H1 (cell line): ENCODE measurements around the gene VWA7. TPM values are rescaled to one million over a fixed set of nuclear protein-coding genes. Genes with fewer than 3 reads are reported as not detected.

Source experiments
- CTCF ChIA-PET: fragments of 300-600 bp; sonication (Branson Sonifier 250); formaldehyde crosslinking; loops from one replicate; lab custom pipeline; 2021; ENCODE audit not compliant: partially characterized antibody; lab: Charles Lee
- POLR2A ChIA-PET: fragments of 300-600 bp; sonication (Branson Sonifier 250); formaldehyde crosslinking; loops from one replicate; lab custom pipeline; 2021; ENCODE audit warnings: inconsistent platforms; ENCODE audit not compliant: partially characterized antibody; lab: Charles Lee
- DNase-seq, 2 experiments: peaks; one replicate each; pipeline versions ENCODE4 v3.0.0 to v3.0.0-alpha.2; 2010 to 2022; ENCODE audit warnings: low spot score in 2 of 2, low read depth in 1 of 2, mixed read lengths in 1 of 2
- FAIRE-seq: peaks from 2 replicates; lab custom pipeline; 2011; peaks lifted over from hg19 to GRCh38; lab: Jason Lieb, UNC
- H2AFZ ChIP-seq: 2 replicates; pipeline ENCODE4 v1.8.1; 2012; ENCODE audit warnings: low read length, inconsistent platforms
- H2AK5ac ChIP-seq: 2 replicates; pipeline ENCODE4 v1.6.1; 2013; ENCODE audit warnings: low read depth, low read length
- H2BK120ac ChIP-seq: replicated peaks from 2 replicates; pipeline ENCODE3; 2013; ENCODE audit warnings: low read depth, low read length, inconsistent platforms
- H2BK12ac ChIP-seq: 2 replicates; pipeline ENCODE4 v1.6.1; 2013; ENCODE audit warnings: low read depth, low read length
- H2BK15ac ChIP-seq: 2 replicates; pipeline ENCODE4 v1.6.1; 2013; ENCODE audit warnings: low read length
- H2BK20ac ChIP-seq: 2 replicates; pipeline ENCODE4 v1.6.1; 2013; ENCODE audit warnings: low read length
- H2BK5ac ChIP-seq: 2 replicates; pipeline ENCODE4 v1.6.1; 2013; ENCODE audit warnings: low read depth, low read length
- H3K14ac ChIP-seq: 2 replicates; pipeline ENCODE4 v1.6.1; 2013; ENCODE audit warnings: inconsistent platforms; ENCODE audit not compliant: insufficient read length
- H3K18ac ChIP-seq: 2 replicates; pipeline ENCODE4 v1.6.1; 2013; ENCODE audit warnings: low read length; ENCODE audit errors: extremely low read depth
- H3K23ac ChIP-seq: 2 replicates; pipeline ENCODE4 v1.6.1; 2013; ENCODE audit warnings: inconsistent platforms; ENCODE audit not compliant: insufficient read length
- H3K23me2 ChIP-seq: 2 replicates; pipeline ENCODE4 v1.6.1; 2013; ENCODE audit warnings: low read depth, low read length
- H3K27ac ChIP-seq: 2 replicates; pipeline ENCODE4 v1.6.1; 2011; ENCODE audit warnings: low read depth, low read length, inconsistent platforms
- H3K27me3 ChIP-seq, 4 experiments: replicated peaks in 1 of 4; 1 replicate in 1 of 4; 2 replicates in 3 of 4; pipeline versions ENCODE4 v1.6.1 to v1.8.1; 2011 to 2013; ENCODE audit warnings: low read length in 3 of 4, mild to moderate bottlenecking in 3 of 4, inconsistent platforms in 2 of 4, mixed read lengths in 2 of 4, moderate library complexity in 1 of 4; ENCODE audit not compliant: control insufficient read depth in 3 of 4, insufficient read depth in 3 of 4; ENCODE audit errors: extremely low read depth in 1 of 4
- H3K36me3 ChIP-seq, 4 experiments: 2 replicates each; pipeline versions ENCODE4 v1.6.1 to v1.8.1; 2011 to 2013; ENCODE audit warnings: mild to moderate bottlenecking in 4 of 4, low read length in 3 of 4, moderate library complexity in 2 of 4, control low read depth in 1 of 4, inconsistent platforms in 1 of 4; ENCODE audit not compliant: insufficient read depth in 4 of 4, control insufficient read depth in 2 of 4
- H3K4ac ChIP-seq: replicated peaks from 2 replicates; pipeline ENCODE3; 2013; ENCODE audit warnings: low read length, low read depth, mixed read lengths, inconsistent platforms; ENCODE audit not compliant: insufficient read length
- H3K4me1 ChIP-seq, 4 experiments: replicated peaks in 1 of 4; 1 replicate in 1 of 4; 2 replicates in 3 of 4; pipeline versions ENCODE4 v1.6.1 to v1.8.1; 2011 to 2013; ENCODE audit warnings: low read length in 3 of 4, inconsistent platforms in 2 of 4, mixed read lengths in 1 of 4; ENCODE audit not compliant: insufficient read depth in 4 of 4, control insufficient read depth in 3 of 4
- H3K4me2 ChIP-seq, 2 experiments: 2 replicates each; pipeline versions ENCODE4 v1.6.1 to v1.8.1; 2011 to 2013; ENCODE audit warnings: low read depth in 2 of 2, low read length in 2 of 2, control low read depth in 1 of 2, inconsistent platforms in 1 of 2, mild to moderate bottlenecking in 1 of 2; ENCODE audit not compliant: insufficient read depth in 1 of 2
- H3K4me3 ChIP-seq, 4 experiments: fragments of 200-600, 300-600 bp in 1 of 4; sonication (generic), shearing (Covaris generic), sonication (Bioruptor Twin) in 1 of 4; 2 replicates each; pipeline versions ENCODE4 v1.5.1 to v1.8.1; 2011 to 2016; ENCODE audit warnings: low read length in 4 of 4, low read depth in 3 of 4, control low read depth in 2 of 4, inconsistent platforms in 2 of 4, mild to moderate bottlenecking in 2 of 4, mixed read lengths in 1 of 4, moderate library complexity in 1 of 4; ENCODE audit not compliant: insufficient read depth in 2 of 4; ENCODE audit errors: extremely low read depth in 1 of 4
- H3K56ac ChIP-seq: replicated peaks from 2 replicates; pipeline ENCODE3; 2013; ENCODE audit warnings: low read depth, mild to moderate bottlenecking, mixed read lengths, low read length, inconsistent platforms; ENCODE audit not compliant: insufficient read length
- H3K79me1 ChIP-seq: 2 replicates; pipeline ENCODE4 v1.6.1; 2013; ENCODE audit warnings: low read depth, low read length, control low read depth
- H3K79me2 ChIP-seq, 2 experiments: 2 replicates each; pipeline versions ENCODE4 v1.6.1 to v1.8.1; 2012 to 2013; ENCODE audit warnings: low read length in 2 of 2, mild to moderate bottlenecking in 2 of 2, inconsistent platforms in 1 of 2; ENCODE audit not compliant: insufficient read depth in 2 of 2, control insufficient read depth in 1 of 2
- H3K9ac ChIP-seq, 4 experiments: replicated peaks in 1 of 4; 1 replicate in 1 of 4; 2 replicates in 3 of 4; pipeline versions ENCODE4 v1.6.1 to v1.8.1; 2011 to 2013; ENCODE audit warnings: low read depth in 3 of 4, low read length in 3 of 4, control low read depth in 2 of 4, mild to moderate bottlenecking in 2 of 4, moderate library complexity in 2 of 4, inconsistent platforms in 1 of 4; ENCODE audit errors: extremely low read depth in 1 of 4
- H3K9me3 ChIP-seq, 2 experiments: 2 replicates each; pipeline versions ENCODE4 v1.6.1 to v1.8.1; 2012 to 2013; ENCODE audit warnings: mild to moderate bottlenecking in 2 of 2, moderate library complexity in 2 of 2, control low read depth in 1 of 2, inconsistent platforms in 1 of 2, low read depth in 1 of 2, low read length in 1 of 2, mixed read lengths in 1 of 2; ENCODE audit not compliant: insufficient read depth in 2 of 2
- H4K20me1 ChIP-seq, 2 experiments: replicated peaks in 1 of 2; 2 replicates each; pipeline versions ENCODE3 to v1.8.1; 2011 to 2013; ENCODE audit warnings: inconsistent platforms in 2 of 2, low read length in 2 of 2, mild to moderate bottlenecking in 1 of 2; ENCODE audit not compliant: insufficient read depth in 2 of 2, control insufficient read depth in 1 of 2
- H4K5ac ChIP-seq: 2 replicates; pipeline ENCODE4 v1.6.1; 2013; ENCODE audit warnings: low read length, low read depth, mixed read lengths, inconsistent platforms; ENCODE audit not compliant: insufficient read length
- H4K8ac ChIP-seq: 2 replicates; pipeline ENCODE4 v1.8.0; 2013; ENCODE audit warnings: mild to moderate bottlenecking, moderate library complexity, low read length, inconsistent platforms; ENCODE audit not compliant: insufficient read depth; ENCODE audit errors: extremely low read depth
- H4K91ac ChIP-seq: replicated peaks from 2 replicates; pipeline ENCODE3; 2013; ENCODE audit warnings: low read length, mixed read lengths, inconsistent platforms; ENCODE audit not compliant: insufficient read length
- BACH1 ChIP-seq: IDR thresholded peaks from 2 replicates; pipeline ENCODE4 v1.6.1; 2012; ENCODE audit warnings: low read length, improper control_type of control experiment
- CTBP2 ChIP-seq: IDR thresholded peaks from 2 replicates; pipeline ENCODE4 v1.7.0; 2011; ENCODE audit warnings: borderline replicate concordance, mild to moderate bottlenecking, moderate library complexity, mixed read lengths, low read length; ENCODE audit not compliant: insufficient read depth, insufficient read length
- JUN ChIP-seq: IDR thresholded peaks from 2 replicates; pipeline ENCODE4 v1.6.1; 2011; ENCODE audit warnings: low read depth, mild to moderate bottlenecking, improper control_type of control experiment, low read length
- KDM4A ChIP-seq: IDR thresholded peaks from one replicate; pipeline ENCODE4 v1.7.1; 2012; ENCODE audit warnings: low read depth, mild to moderate bottlenecking, moderate library complexity, low read length, inconsistent platforms; ENCODE audit not compliant: severe bottlenecking
- MAFK ChIP-seq: IDR thresholded peaks from 2 replicates; pipeline ENCODE4 v1.6.1; 2012; ENCODE audit warnings: low read depth, mild to moderate bottlenecking, improper control_type of control experiment, low read length
- PHF8 ChIP-seq: fragments of 200-600 bp; sonication (generic); conservative IDR thresholded peaks from 2 replicates; pipeline ENCODE4 v1.7.1; 2012; ENCODE audit warnings: low read depth, mild to moderate bottlenecking, inconsistent platforms, low read length, moderate library complexity
- POLR2AphosphoS5 ChIP-seq: IDR thresholded peaks from 2 replicates; pipeline ENCODE4 v1.6.1; 2011; ENCODE audit warnings: low read depth, low read length
- polyA plus RNA-seq, 7 experiments: library from polyadenylated mRNA; depleted of rRNA in 3 of 7; stranded (reverse) in 5 of 7; unstranded in 2 of 7; fragments of >200 nt in 5 of 7; fragments of 200-250 nt in 2 of 7; gene quantifications; 1 replicate in 5 of 7; 2 replicates in 1 of 7; 4 replicates in 1 of 7; pipeline versions ENCODE4 v1.2.1 to v1.2.3, GENCODE V29; 2011 to 2013; ENCODE audit warnings: missing spikeins in 2 of 7, mixed read lengths in 2 of 7
- total RNA-seq: library from RNA; stranded (reverse); fragmentation: NEBNext Ultra II Directional; extraction: Animal tissue kit (Norgen Biotek cat#: 25700); gene quantifications from 2 replicates; pipeline ENCODE4 v1.2.1, GENCODE V29; 2021

Gene VWA7
- total and polyA plus RNA-seq, 2 of the 8 experiments (the other 6 are each of a cell fraction or from before 2014, with no cell fraction given): 0.82 to 2.1 TPM

DNA sequence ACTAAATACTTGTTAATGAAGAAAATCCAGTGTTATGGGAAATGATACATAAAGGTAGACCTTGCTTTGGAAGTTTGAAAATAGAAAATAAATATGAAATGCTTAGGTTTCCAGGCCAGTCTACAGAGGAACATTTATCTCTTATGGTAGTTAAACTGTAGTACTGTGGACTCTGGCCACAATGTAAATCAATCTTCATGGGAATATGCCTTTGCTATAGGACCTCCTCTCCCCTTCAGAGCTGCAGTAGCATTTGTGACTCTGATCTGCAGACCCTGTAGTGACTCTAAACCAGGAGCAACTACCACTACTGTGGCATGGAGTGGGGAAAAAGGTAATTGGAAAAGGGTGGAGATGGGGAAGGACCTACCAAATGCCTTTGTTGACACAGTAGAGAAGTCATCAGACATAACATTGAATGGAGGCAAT lies 42.8 kb upstream of the VWA7 start:
- Histone ChIP-seq H3K23ac (no peak overlapping the region), H2BK20ac (no peak overlapping the region), H4K5ac (no peak overlapping the region), H4K8ac (no peak overlapping the region), H2BK15ac (no peak overlapping the region), H2BK12ac (no peak overlapping the region; the same call in 1 of the 2 replicates), H4K20me1 (no peaks in the 10 kb centered on the region), H3K14ac (no peak overlapping the region), H3K18ac (no peak overlapping the region), H3K4me2 (no peak overlapping the region; a peak in 1 of 4 replicates), H3K79me1 (peaks cover 2% of the 10 kb centered on the region; the same call in 1 of the 2 replicates), H3K27me3 (no peaks in the 10 kb centered on the region; a peak in 1 of 7 replicates), H3K9me3 (no peaks in the 10 kb centered on the region), H3K4ac (no peak overlapping the region), H3K9ac (no peak overlapping the region), H2BK5ac (no peak overlapping the region), H3K56ac (no peak overlapping the region), H2AFZ (no peak overlapping the region), H4K91ac (no peak overlapping the region), H3K23me2 (peaks cover 10% of the 10 kb centered on the region), H3K27ac (no peak overlapping the region), H3K4me1 (peaks cover 0 to 5% (median 1%) of the 10 kb centered on the region in 4 experiments; a peak in 5 of 7 replicates), H2AK5ac (no peak overlapping the region; the same call in 1 of the 2 replicates), H3K4me3 (no peak overlapping the region), H3K36me3 (no peaks in the 10 kb centered on the region), H2BK120ac (no peak overlapping the region), H3K79me2 (peaks cover 0 to 5% of the 10 kb centered on the region in 2 experiments; a peak in 1 of 4 replicates)
- TF ChIP-seq JUN: no peak
- no peak for TF ChIP-seq BACH1
- no peak for TF ChIP-seq CTBP2
- TF ChIP-seq PHF8: no peak
- no peak for TF ChIP-seq KDM4A
- TF ChIP-seq MAFK: no peak
- no peak for TF ChIP-seq POLR2AphosphoS5
- FAIRE-seq: no peak
- ChIA-PET POLR2A (interaction anchor here (0.6 to 10.9 kb wide), 7 partner anchors 8 to 25 kb away, joined by 3 to 136 read pairs (median 4); partner anchors contain the start of genes HSPA1B and VARS1), CTCF (interaction anchor here (0.6 to 2.6 kb wide), 8 partner anchors 10 to 161 kb away, joined by 3 to 11 read pairs (median 4); no protein-coding TSS in a partner anchor)
- DNase-seq: no peak
